A673 (cell line): ENCODE results near the gene AKAP12. TPM values are rescaled to one million over a fixed set of nuclear protein-coding genes. Genes with fewer than 3 reads are reported as not detected.

ENCODE experiments used
- BruUV-seq: library from RNA; stranded (reverse); fragments of 400-500 nt; replicated peaks from 2 replicates; lab custom pipeline; 2021; lab: Mats Ljungman, UMichigan
- CTCF ChIA-PET: fragments of 300-600 bp; sonication (Branson Sonifier 250); formaldehyde crosslinking; loops from one replicate; lab custom pipeline; 2022; ENCODE audit warnings: antibody characterized with exemption; lab: Charles Lee
- POLR2A ChIA-PET: fragments of 300-600 bp; sonication (Branson Sonifier 250); formaldehyde crosslinking; loops from one replicate; lab custom pipeline; 2022; ENCODE audit warnings: antibody characterized with exemption; ENCODE audit not compliant: low non-redundant PET; lab: Charles Lee
- DNase-seq: peaks from one replicate; pipeline ENCODE4 v3.0.0-alpha.2; 2015; ENCODE audit warnings: low spot score
- H3K27ac ChIP-seq: fragments of 200-600 bp; sonication (generic); 2 replicates; pipeline ENCODE4 v1.5.1; 2016; ENCODE audit warnings: mixed run types, low read depth, mild to moderate bottlenecking, mixed read lengths, antibody characterized with exemption, low read length; ENCODE audit not compliant: poor library complexity, severe bottlenecking
- H3K27me3 ChIP-seq: fragments of 200-600 bp; sonication (generic); replicated peaks from 2 replicates; pipeline ENCODE4 v1.6.1; 2017; ENCODE audit warnings: mixed run types, low read depth, mild to moderate bottlenecking, mixed read lengths, antibody characterized with exemption, low read length; ENCODE audit not compliant: insufficient read depth, poor library complexity
- H3K36me3 ChIP-seq: fragments of 200-600 bp; sonication (generic); 2 replicates; pipeline ENCODE4 v1.6.1; 2016; ENCODE audit warnings: mixed run types, mild to moderate bottlenecking, mixed read lengths, antibody characterized with exemption, low read length; ENCODE audit not compliant: insufficient read depth, poor library complexity, severe bottlenecking
- H3K4me1 ChIP-seq: fragments of 200-600 bp; sonication (generic); 2 replicates; pipeline ENCODE4 v1.6.1; 2017; ENCODE audit warnings: mixed run types, mild to moderate bottlenecking, mixed read lengths, antibody characterized with exemption, low read length; ENCODE audit not compliant: insufficient read depth, poor library complexity, severe bottlenecking
- H3K4me3 ChIP-seq: fragments of 200-600 bp; sonication (generic); 2 replicates; pipeline ENCODE4 v1.5.1; 2016; ENCODE audit warnings: low read depth, mixed run types, mild to moderate bottlenecking, mixed read lengths, low read length; ENCODE audit not compliant: poor library complexity, severe bottlenecking
- H3K9me3 ChIP-seq: fragments of 200-600 bp; sonication (generic); 2 replicates; pipeline ENCODE4 v1.6.1; 2016; ENCODE audit warnings: mixed run types, low read depth, mild to moderate bottlenecking, mixed read lengths, antibody characterized with exemption, low read length; ENCODE audit not compliant: poor library complexity, severe bottlenecking
- CTCF ChIP-seq: fragments of 300-800, 200-600 bp; sonication (generic); conservative IDR thresholded peaks from 2 replicates; pipeline ENCODE4 v1.5.1; 2017; ENCODE audit warnings: low read depth, mild to moderate bottlenecking, antibody characterized with exemption, low read length, moderate library complexity, mixed read lengths
- EZH2 ChIP-seq: fragments of 200-600 bp; sonication (generic); IDR thresholded peaks from 2 replicates; pipeline ENCODE4 v1.6.1; 2017; ENCODE audit warnings: borderline replicate concordance, low read depth, mild to moderate bottlenecking, mixed read lengths, antibody characterized with exemption, low read length; ENCODE audit not compliant: poor library complexity, severe bottlenecking
- intact Hi-C: fragments of 100-400 bp; cut with micrococcal nuclease; formaldehyde crosslinking; loops from one replicate; pipeline ENCODE4 v1.10.0; 2022; ENCODE audit not compliant: unreplicated experiment
- total RNA-seq: library from RNA; stranded (reverse); gene quantifications from 2 replicates; pipeline ENCODE4 v1.2.3, GENCODE V29; 2021

Gene AKAP12
- total RNA-seq, 1 experiment from 2014 or later: 37.3 TPM

- no peak for DNase-seq
- H3K27me3 ChIP-seq: no peaks in the 10 kb centered on the region
- H3K36me3 ChIP-seq: no peaks in the 10 kb centered on the region
- POLR2A ChIA-PET: no interaction called here
- no peaks in the 10 kb centered on the region for H3K4me1 ChIP-seq
- CTCF ChIA-PET: no interaction called here
- BruUV-seq: no TSS peak
- no peak overlapping the region for H3K27ac ChIP-seq
- no peak overlapping the region for H3K4me3 ChIP-seq
- intact Hi-C loops: no loop called here
- no peaks in the 10 kb centered on the region for H3K9me3 ChIP-seq
- no peak for TF ChIP-seq CTCF
- no peak for TF ChIP-seq EZH2
Observed at GRCh38 chr6:151224076-151224475, 15.7 kb upstream of the AKAP12 start.

GRCh38 chr6:151225919-151226318 lies 13.8 kb upstream of the AKAP12 start:
- CTCF ChIA-PET: no interaction called here
- H3K27me3 ChIP-seq: no peaks in the 10 kb centered on the region
- no peak overlapping the region for H3K27ac ChIP-seq
- no peak for TF ChIP-seq EZH2
- TF ChIP-seq CTCF: no peak
- no TSS peak for BruUV-seq
- intact Hi-C loops: no loop called here
- no peak overlapping the region for H3K4me3 ChIP-seq
- no peaks in the 10 kb centered on the region for H3K36me3 ChIP-seq
- no peak for DNase-seq
- H3K4me1 ChIP-seq: no peaks in the 10 kb centered on the region
- POLR2A ChIA-PET: no interaction called here
- H3K9me3 ChIP-seq: no peaks in the 10 kb centered on the region

GRCh38 chr6:151228788-151229400 lies 10.9 kb upstream of the AKAP12 start:
- H3K9me3 ChIP-seq: no peaks in the 10 kb centered on the region
- H3K4me3 ChIP-seq: no peak overlapping the region
- no peaks in the 10 kb centered on the region for H3K4me1 ChIP-seq
- BruUV-seq: no TSS peak
- intact Hi-C loops: no loop called here
- DNase-seq: no peak
- no peaks in the 10 kb centered on the region for H3K36me3 ChIP-seq
- ChIA-PET POLR2A (no interaction called here), CTCF (no interaction called here)
- H3K27ac ChIP-seq: no peak overlapping the region
- no peak for TF ChIP-seq EZH2
- TF ChIP-seq CTCF: no peak
- H3K27me3 ChIP-seq: no peaks in the 10 kb centered on the region
